ENCODE measurements around the gene NEK5.

Gene NEK5

DNA sequence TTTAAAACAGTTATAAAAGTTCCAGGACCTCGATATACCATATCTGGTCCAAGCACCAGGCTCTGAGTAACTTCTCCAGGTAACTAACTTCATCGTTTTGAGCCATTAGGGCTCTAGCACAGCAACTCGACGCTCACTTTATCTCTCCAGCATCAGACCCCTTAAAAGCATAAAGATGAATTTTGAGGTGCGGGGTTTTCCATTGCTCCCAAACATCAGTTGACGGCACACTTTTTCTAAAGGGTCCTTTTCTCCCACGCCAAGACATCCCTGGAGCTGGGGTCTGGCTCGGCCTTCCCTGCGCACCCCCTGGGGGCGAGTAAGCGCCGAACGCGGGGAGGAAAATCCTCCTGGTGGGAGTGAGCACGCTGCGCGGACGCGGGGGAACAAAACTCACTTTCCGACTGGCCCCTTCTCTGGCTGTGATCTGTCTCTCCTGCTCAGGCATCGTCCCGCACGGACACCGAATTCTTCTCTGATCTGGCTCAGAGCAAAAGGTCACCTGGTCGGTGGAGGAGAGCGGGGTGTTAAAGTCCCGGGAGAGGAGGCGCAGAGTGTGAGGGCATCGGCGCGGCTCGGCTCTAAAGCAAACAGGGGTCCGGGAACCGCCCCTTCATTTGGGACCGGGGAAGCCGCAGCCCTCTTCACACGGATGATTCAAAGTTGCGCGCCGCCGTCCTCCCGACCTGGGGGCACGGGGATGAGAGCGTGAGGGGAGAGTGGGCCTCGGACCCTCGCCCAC, 117.8 kb downstream of the NEK5 start, which contains the start of gene ATP7B:
Gene ATP7B, minus strand, starts transcription at position 561 of the 742 bp plus-strand sequence. Its CDS starts 113 bp downstream, at position 448.
- peak; percentile 48 for ATAC-seq

DNA sequence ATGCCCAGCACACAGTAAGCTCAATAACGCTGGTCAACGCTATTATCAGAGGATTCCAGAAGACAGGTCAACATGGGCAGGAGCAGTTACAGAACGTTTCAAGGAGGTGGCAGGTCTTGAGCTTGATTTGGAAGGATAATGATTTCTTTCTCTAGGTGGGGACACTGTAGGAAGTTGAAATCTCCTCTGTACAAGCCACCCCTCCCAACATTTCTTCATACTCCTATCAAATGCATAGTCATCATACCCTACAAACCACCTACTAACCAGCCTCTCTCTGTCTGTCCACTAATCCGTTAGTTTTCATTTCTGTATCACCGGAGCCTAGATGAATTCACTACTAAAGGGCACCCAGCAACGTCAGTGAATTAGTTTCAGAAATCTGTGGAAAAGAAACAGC, 118.9 kb downstream of the NEK5 start:
- TF ChIP-seq PPARA (CRISPR knock-in tag; IDR thresholded peaks at IDR 0.05; ENCODE audit: borderline replicate concordance) (no peak), ESRRG (CRISPR knock-in tag; IDR thresholded peaks at IDR 0.05) (no peak), ZNF70 (CRISPR knock-in tag; IDR thresholded peaks at IDR 0.05) (no peak), ARNTL (CRISPR knock-in tag; IDR thresholded peaks at IDR 0.05; ENCODE audit: borderline replicate concordance, low read depth) (no peak), ZC3H10 (CRISPR knock-in tag; IDR thresholded peaks at IDR 0.05) (no peak), GLIS3 (CRISPR knock-in tag; IDR thresholded peaks at IDR 0.05) (no peak), TCF4 (CRISPR knock-in tag; IDR thresholded peaks at IDR 0.05; ENCODE audit: borderline replicate concordance) (no peak), SNAI2 (CRISPR knock-in tag; IDR thresholded peaks at IDR 0.05) (no peak), ZFP3 (CRISPR knock-in tag; IDR thresholded peaks at IDR 0.05) (no peak), ZFP30 (CRISPR knock-in tag; IDR thresholded peaks at IDR 0.05) (no peak), BACH2 (CRISPR knock-in tag; IDR thresholded peaks at IDR 0.05; ENCODE audit: borderline replicate concordance) (no peak), ZNF8 (CRISPR knock-in tag; IDR thresholded peaks at IDR 0.05) (no peak), CSDC2 (CRISPR knock-in tag; IDR thresholded peaks at IDR 0.05) (no peak), TOX (CRISPR knock-in tag; IDR thresholded peaks at IDR 0.05; ENCODE audit: borderline replicate concordance) (no peak)
- TF ChIP-seq, protein P1, sequence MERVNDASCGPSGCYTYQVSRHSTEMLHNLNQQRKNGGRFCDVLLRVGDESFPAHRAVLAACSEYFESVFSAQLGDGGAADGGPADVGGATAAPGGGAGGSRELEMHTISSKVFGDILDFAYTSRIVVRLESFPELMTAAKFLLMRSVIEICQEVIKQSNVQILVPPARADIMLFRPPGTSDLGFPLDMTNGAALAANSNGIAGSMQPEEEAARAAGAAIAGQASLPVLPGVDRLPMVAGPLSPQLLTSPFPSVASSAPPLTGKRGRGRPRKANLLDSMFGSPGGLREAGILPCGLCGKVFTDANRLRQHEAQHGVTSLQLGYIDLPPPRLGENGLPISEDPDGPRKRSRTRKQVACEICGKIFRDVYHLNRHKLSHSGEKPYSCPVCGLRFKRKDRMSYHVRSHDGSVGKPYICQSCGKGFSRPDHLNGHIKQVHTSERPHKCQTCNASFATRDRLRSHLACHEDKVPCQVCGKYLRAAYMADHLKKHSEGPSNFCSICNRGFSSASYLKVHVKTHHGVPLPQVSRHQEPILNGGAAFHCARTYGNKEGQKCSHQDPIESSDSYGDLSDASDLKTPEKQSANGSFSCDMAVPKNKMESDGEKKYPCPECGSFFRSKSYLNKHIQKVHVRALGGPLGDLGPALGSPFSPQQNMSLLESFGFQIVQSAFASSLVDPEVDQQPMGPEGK (CRISPR knock-in tag; IDR thresholded peaks at IDR 0.05; ENCODE audit: borderline replicate concordance) = no peak
- TF ChIP-seq, protein P2, sequence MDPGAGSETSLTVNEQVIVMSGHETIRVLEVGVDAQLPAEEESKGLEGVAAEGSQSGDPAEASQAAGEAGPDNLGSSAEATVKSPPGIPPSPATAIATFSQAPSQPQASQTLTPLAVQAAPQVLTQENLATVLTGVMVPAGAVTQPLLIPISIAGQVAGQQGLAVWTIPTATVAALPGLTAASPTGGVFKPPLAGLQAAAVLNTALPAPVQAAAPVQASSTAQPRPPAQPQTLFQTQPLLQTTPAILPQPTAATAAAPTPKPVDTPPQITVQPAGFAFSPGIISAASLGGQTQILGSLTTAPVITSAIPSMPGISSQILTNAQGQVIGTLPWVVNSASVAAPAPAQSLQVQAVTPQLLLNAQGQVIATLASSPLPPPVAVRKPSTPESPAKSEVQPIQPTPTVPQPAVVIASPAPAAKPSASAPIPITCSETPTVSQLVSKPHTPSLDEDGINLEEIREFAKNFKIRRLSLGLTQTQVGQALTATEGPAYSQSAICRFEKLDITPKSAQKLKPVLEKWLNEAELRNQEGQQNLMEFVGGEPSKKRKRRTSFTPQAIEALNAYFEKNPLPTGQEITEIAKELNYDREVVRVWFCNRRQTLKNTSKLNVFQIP (CRISPR knock-in tag; IDR thresholded peaks at IDR 0.05; ENCODE audit: borderline replicate concordance, low read depth) = no peak
- TF ChIP-seq, protein P3, sequence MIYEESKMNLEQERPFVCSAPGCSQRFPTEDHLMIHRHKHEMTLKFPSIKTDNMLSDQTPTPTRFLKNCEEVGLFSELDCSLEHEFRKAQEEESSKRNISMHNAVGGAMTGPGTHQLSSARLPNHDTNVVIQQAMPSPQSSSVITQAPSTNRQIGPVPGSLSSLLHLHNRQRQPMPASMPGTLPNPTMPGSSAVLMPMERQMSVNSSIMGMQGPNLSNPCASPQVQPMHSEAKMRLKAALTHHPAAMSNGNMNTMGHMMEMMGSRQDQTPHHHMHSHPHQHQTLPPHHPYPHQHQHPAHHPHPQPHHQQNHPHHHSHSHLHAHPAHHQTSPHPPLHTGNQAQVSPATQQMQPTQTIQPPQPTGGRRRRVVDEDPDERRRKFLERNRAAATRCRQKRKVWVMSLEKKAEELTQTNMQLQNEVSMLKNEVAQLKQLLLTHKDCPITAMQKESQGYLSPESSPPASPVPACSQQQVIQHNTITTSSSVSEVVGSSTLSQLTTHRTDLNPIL (CRISPR knock-in tag; IDR thresholded peaks at IDR 0.05; ENCODE audit: low read depth) = no peak
- ATAC-seq = no peak

More for the DNA sequence above, 117.8 kb downstream of the NEK5 start, which contains the start of gene ATP7B:
- TF ChIP-seq CSDC2 (CRISPR knock-in tag; IDR thresholded peaks at IDR 0.05) (no peak), ISL1 (CRISPR knock-in tag; IDR thresholded peaks at IDR 0.05) (no peak), ZC3H10 (CRISPR knock-in tag; IDR thresholded peaks at IDR 0.05) (no peak), GLIS3 (CRISPR knock-in tag; IDR thresholded peaks at IDR 0.05) (no peak), ZNF8 (CRISPR knock-in tag; IDR thresholded peaks at IDR 0.05) (no peak), TOX (CRISPR knock-in tag; IDR thresholded peaks at IDR 0.05; ENCODE audit: borderline replicate concordance) (no peak), PPARA (CRISPR knock-in tag; IDR thresholded peaks at IDR 0.05; ENCODE audit: borderline replicate concordance) (no peak)
- TF ChIP-seq, protein P4, sequence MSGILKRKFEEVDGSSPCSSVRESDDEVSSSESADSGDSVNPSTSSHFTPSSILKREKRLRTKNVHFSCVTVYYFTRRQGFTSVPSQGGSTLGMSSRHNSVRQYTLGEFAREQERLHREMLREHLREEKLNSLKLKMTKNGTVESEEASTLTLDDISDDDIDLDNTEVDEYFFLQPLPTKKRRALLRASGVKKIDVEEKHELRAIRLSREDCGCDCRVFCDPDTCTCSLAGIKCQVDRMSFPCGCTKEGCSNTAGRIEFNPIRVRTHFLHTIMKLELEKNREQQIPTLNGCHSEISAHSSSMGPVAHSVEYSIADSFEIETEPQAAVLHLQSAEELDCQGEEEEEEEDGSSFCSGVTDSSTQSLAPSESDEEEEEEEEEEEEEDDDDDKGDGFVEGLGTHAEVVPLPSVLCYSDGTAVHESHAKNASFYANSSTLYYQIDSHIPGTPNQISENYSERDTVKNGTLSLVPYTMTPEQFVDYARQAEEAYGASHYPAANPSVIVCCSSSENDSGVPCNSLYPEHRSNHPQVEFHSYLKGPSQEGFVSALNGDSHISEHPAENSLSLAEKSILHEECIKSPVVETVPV (CRISPR knock-in tag; IDR thresholded peaks at IDR 0.05) = no peak
- TF ChIP-seq, protein P3 (CRISPR knock-in tag; IDR thresholded peaks at IDR 0.05; ENCODE audit: low read depth) = no peak
- TF ChIP-seq, protein P1 (CRISPR knock-in tag; IDR thresholded peaks at IDR 0.05; ENCODE audit: borderline replicate concordance) = no peak

Measured in SK-N-SH treated with all-trans-retinoic acid at 6 μM for 48 hours (cell line).